HG03108 (cell line): ENCODE results near the gene OLA1.
"Not testable (repeated sequence)": the region's sequence is repeated elsewhere in the genome, so short reads cannot be mapped to it uniquely, and the experiment has no call there.

Experiments
- ATAC-seq: cut with Tn5 transposase; IDR thresholded peaks from one replicate; pipeline ENCODE4 v1.9.1; 2021; ENCODE audit warnings: moderate library complexity; ENCODE audit not compliant: unreplicated experiment

OLA1 gene

DNA sequence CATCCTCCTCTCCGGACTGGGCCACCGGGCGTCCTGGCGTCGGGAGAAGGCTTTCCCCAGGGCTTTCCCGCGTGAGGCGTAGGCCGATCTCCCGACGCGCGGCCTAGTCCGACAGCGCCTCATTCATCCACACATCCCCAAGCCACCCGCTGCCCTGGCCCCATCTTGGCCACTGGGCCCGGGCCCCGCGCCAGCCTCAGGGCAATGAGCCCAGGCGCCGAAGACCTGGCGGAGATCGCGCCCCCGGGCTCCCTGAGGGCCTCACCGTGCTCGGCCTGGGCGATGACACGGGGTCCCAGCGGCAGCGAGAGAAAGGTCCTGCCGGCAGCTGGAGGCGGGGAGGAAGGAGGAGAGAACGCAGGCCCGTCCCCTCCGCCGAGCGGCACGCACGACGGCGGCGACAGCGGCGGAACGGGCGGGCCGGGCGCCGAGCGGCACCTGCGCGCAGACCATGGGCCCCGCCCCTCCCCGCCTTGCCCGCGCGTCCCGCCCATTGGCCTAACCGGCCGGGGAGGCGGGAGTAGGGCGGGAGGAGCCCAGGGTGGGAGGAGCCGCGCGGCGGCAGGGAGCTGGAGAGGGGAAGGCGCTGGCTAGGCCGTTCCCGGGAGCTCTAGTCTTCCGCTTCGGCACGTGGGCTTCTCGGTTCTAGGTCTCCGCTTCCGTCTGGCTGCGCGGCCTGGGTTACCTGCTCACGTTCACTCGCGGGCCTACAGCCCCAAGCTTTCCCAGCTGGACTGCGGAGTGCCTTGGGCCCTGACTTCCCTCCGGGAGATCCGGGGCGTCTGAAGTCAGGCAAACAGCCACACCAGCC is at the start of gene OLA1:
TSS of gene OLA1 (minus strand) at position 346 of the 811 bp plus-strand sequence. CDS start 1,717 bp downstream, outside the sequence.
- peak; percentile 95 for ATAC-seq

DNA sequence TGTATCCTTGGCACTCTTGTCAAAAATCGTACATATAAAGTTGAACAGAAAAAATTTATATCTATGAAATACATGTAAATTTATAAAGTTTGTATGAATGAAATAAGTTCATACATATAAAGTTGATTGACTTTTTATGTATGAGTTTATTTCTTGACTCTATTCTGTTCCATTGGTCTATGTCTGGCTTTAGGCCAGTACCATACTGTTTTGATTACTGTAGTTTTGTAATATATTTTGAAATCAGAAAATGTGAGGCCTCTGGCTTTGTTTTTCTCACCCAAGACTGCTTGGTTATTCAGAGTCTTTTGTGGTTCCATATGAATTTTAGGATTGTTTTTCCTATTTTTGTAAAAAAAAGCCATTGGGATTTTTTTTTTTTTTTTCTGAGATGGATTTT is 44.6 kb upstream of the OLA1 start:
- no peak for ATAC-seq

DNA sequence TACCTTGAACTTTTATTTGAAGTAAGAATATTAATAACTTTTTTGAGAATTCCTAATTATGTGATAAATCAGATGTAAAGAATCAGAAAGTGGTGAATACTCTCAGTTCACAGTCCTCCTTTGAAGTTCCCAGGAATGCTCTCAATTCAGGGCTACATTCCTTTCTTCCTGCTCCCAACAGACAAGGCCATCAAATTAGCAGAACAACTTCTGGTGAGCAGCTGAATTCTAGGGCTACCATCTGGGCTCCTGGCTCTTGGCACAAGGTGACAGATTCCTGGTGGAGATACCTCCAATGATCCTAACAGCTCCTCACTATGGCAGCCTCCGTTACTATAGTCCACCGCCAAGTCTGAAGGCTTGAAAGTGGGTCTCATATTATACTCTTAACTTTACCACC is 37.8 kb upstream of the OLA1 start:
- ATAC-seq, result no peak

DNA sequence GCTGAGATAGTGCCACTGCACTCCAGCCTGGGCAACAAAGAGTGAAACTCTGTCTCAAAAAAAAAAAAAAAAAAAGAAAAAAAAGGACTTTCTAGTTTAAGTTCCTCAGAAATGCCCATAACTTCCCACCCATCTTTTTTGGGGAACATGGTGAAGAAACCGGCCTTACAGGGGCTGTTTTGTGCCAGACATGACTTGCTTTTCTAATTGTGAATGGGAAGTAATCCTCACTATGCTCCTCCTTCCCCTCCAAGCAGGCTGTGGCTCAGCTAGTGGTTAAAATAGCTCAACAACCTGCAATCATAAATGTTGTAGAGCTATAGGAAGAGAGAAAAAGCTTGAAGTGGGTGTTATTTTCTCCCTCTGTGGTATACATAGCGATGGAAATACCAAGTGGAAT is 34.1 kb upstream of the OLA1 start:
- ATAC-seq, result no peak

DNA sequence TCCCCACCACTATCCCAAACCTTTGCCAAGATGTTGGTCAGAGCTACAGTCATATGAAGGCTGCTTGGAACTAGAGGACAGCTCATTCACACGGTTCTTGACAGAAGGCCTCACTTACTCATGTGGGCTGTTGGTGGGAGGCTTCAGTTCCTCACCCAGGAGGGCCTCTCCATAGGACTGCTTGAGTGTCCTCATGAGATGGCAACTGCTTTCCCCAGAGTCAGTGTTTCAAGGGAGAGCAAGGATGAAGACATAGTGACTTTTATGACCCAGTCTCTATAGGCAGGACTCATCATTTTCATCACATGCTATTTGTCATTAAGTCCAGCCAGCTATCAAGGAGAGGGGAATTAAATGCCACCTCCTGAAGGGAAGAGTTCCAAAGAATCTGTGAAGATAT is 33.4 kb upstream of the OLA1 start:
- no peak for ATAC-seq

DNA sequence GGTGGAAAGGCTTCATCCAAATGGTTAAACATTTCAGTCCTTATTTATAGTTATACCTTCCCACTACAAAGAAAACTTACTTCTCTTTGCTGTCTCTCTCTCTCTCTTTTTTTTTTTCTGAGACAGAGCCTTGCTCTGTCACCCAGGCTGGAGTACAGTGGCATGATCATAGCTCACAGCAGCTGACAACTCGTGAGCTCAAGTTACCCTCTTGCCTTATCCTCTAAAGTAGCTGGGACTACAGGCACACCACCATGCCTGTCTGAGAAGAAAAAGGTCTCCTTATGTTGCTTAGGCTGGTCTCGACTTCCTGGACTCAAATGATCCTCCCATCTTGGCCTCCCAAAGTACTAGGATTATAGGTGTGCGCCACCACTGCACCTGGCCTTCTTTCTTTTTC is 32.3 kb upstream of the OLA1 start:
- ATAC-seq, result no peak

DNA sequence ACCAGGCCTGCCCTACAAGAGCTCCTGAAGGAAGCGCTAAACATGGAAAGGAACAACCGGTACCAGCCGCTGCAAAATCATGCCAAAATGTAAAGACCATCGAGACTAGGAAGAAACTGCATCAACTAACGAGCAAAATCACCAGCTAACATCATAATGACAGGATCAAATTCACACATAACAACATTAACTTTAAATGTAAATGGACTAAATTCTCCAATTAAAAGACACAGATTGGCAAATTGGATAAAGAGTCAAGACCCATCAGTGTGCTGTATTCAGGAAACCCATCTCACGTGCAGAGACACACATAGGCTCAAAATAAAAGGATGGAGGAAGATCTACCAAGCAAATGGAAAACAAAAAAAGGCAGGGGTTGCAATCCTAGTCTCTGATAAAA is 21.9 kb upstream of the OLA1 start:
- ATAC-seq, result not testable (repeated sequence)

DNA sequence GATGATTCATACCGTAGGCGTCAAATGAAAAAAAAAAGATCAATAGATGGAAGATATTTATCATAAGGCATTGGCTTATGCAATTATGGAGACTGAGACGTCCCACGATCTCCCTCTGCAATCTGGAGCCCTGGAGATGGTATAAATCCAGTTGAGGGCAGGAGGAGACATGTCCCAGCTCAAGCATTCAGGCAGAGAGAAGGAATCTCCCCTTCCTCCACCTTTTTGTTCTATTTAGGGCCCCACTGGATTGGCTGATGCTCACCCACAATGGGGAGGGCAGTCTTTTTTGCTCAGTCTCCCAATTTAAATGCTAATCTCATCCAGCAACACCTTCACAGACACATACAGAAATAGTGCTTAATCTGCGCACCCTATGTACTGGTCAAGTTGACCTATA is 18.0 kb upstream of the OLA1 start:
- ATAC-seq, result no peak

DNA sequence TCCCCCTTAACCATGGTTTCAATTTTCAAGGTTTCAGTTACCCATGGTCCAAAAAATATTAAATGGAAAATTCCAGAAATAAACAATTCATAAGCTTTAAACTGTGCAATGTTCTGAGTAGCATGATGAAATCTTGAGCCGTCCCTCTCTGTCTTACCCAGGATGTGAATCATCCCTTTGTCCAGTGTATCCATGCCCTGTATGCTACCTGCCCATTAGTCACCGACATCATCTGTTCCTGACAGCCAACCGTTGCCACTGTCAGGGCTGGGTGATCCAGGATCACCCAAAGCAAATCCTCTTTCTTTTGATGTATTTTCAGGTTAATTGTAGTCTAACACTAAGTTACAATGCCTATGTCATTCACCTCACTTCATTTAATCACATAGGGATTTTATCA is 15.7 kb upstream of the OLA1 start:
- ATAC-seq, result no peak

DNA sequence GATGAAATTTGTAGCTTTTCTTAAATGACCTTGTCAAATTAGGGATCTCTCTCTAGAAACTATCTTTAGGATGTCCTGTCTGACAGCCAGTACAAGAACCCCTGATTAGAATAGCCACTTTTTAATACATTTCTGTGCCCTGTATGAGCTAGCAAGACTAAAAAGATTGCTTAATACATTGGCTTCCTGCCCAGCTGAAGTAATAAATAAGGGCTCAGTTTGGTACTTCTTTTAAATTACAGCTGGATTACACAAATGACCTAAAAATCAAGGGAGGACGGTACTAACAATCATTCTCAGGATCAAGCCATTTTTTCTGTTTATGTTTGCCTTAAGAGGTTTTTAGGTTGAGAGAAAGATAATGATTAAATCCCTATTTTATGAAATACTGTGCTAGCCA is 11.6 kb upstream of the OLA1 start:
- no peak for ATAC-seq

DNA sequence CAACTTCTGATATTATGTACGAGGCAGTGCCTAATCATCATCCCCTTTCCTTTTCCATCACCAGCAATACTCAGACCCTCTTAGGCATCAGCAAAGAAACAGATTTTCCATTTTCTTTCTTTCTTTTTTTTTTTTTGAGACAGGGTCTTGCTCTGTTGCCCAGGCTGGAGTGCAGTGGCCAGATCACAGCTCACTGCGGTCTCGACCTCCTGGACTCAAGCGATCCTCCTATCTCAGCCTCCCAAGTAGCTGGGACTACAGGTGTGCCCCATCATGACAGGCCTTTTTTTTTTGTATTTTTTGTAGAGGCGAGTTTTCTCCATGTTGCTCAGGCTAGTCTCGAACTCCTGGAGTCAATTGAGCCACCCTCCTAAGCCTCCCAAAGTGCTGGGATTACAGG is 5.9 kb upstream of the OLA1 start:
- ATAC-seq, result no peak

DNA sequence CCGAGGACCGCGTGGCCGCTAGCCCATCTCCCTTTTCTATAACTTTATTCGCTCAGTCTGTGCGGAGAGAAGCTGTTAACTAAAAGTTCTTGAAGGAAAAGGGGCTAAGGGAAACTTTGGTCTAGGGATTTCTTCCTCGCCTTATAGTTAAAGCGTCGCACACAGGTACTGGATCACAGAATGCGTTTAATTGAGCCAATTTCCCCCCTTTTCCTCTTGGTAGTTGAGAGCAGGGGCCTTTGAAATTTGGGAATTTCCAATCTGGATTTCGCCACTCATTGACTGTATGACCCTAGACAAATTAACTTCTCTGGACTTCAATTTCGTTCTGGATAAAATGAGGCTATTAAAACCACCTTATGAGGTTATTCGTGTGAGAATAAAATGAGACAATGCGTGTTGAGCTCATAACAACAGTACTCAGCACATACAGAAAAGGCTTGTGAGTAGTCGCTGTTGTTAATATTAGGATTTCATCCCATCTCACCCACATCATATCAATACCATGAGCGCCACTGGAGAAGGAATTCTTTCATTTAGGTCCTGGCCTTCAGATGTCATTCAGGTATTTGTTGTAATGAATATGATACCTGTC is 763 bp upstream of the OLA1 start:
- ATAC-seq, result no peak

DNA sequence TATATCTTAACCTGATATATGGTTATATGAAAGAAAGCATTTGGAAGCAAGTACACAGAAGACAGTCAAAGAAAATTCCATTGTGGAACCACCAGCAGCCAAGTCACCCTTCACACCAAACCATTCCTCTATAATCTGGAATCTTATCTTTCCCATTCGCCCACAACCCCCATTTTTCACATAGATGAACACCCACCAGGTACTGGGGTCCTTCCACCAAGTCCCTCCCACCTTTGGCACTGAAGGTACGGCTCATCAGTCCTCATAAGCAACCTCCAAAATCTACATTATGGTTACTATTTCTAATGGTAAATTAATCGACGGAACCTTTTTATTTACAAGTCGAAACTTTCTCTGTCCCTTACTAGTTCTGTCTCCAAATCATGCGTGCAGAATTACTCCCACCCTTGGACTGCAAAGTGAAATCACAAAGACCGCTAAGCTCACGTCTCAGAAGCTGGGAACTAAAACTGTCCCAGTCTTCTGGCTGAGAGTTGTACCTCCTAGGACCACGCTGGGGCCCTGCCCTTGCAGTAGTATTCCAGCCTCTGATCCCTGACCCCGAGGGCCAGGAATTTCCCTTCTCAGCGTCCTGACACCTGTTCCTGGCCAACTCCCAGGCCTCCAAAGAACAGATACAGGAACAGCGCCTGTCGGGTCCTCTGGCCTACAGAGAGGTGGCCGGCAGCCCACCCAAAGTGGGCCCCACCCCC is 702 bp downstream of the OLA1 start:
- peak; percentile 5 for ATAC-seq

DNA sequence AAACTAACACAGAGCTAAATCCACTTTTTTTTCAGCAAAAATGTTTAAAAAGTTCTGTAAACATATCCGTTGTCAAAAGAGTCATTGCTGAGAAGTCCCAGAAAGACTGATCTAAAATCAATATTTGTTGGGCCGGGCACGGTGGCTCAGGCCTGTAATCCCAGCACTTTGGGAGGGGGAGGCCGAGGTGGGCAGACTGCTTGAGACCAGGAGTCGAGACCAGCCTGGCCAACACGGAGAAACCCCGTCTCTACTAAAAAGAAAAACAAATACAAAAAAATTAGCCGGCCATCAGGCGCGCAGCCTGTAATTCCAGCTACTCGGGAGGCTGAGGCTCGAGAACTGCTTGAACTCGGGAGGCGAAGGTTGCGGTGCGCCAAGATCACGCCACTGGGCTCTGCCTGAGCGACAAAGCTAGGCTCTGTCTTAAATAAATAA is 1.4 kb downstream of the OLA1 start:
- ATAC-seq, result no peak

DNA sequence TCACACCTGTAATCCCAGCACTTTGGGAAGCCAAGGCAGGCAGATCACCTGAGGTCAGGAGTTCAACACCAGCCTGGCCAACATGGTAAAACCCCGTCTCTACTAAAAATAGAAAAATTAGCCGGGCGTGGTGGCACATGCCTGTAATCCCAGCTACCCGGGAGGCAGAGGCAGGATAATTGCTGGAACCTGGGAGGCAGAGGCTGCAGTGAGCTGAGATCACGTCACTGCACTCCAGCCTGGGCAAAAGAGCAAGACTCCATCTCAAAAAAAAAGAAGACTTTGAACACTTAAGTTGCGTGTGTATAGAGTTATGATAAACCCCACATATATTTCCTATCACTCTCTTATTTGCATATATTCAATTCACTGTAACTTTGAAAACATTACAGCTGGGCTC is 2.7 kb downstream of the OLA1 start:
- ATAC-seq, result not testable (repeated sequence)

DNA sequence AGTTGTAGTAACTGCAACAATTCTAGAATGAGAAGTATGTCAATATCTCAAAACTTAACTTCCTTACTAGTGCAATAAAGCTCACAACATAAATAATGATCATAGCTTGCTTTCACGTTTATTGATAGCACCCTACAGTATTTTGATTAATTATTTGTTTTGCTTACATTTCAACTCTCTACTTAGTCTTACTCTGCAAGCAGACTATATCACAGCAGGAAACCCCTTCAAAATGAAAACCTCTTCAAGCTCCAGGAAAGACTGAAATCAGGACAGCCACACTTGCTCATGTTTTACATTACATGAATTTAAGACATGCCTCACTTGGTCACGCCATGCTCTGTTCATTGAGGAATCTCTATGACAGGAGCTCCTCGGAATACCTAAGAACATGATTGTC is 3.3 kb downstream of the OLA1 start:
- no peak for ATAC-seq

DNA sequence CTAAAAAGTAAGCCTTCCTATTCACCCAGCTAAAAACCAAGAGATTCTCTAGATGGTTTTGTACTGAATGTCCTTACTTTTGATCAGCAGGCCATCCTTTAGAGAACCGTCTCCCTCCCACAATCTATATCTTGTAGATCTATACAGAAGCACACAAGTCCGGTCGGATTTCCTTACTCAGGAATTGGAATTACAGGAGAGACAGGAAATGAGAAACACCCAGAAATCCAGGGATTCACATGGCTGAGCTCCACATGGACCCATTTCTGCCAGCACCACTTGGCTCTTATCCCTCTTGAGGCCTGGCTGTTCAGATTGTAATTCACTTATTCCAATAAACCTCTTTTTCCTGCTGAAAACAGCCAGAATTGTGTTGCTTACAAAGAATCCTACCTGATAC is 4.5 kb downstream of the OLA1 start:
- ATAC-seq, result no peak

DNA sequence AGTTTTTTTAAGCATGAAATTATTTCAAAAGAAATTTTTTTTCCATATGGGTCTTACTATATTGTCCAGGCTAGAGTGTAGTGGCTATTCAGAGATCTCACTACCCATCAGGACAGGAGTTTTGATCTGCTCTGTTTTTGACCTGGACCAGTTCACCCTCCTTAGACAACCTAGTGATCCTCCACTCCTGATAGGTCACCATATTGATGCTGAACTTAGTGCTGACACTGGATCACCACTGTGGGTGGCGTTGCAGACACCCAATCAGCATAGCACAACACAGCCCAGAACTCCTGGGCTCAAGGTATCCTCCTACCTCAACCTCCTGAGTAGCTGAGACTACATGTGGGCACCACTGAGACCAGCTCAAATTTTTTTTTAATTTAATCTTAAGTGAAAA is 8.2 kb downstream of the OLA1 start:
- ATAC-seq, result no peak

DNA sequence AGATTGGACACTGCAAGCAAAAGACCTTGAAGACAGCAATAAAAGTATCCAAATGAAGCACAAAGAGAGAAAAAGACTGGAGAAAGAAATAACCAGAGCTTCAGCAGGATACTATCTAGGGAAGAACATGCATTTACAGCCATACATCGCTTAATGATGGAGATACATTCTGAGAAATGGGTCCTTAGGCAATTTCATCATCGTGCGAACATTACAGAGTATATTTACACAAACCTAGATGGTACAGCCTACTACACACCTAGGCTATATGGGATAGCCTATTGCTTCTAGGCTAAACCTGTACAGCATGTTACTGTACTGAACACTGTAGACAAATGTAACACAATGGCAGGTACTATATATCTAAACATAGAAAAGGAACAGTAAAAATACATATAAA is 11.9 kb downstream of the OLA1 start:
- ATAC-seq, result no peak

DNA sequence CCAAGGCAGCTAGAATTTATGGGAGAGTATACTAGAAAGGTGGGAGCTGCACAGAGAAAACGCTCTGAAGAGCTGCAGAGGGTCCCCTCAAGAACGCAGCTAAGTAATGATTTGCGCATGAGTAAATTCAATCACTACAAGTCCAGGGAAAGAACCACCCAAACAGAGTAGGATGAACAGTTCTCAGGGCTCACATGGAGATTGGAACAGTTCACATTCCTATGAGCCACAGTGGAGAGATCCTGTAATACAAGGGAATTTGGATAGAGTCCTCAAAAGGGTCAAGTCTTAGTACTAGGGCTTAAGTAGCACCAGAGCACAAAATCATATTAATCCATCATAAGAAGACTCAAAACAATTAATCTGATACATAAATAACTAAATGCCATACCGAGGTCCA is 12.7 kb downstream of the OLA1 start:
- ATAC-seq, result no peak

DNA sequence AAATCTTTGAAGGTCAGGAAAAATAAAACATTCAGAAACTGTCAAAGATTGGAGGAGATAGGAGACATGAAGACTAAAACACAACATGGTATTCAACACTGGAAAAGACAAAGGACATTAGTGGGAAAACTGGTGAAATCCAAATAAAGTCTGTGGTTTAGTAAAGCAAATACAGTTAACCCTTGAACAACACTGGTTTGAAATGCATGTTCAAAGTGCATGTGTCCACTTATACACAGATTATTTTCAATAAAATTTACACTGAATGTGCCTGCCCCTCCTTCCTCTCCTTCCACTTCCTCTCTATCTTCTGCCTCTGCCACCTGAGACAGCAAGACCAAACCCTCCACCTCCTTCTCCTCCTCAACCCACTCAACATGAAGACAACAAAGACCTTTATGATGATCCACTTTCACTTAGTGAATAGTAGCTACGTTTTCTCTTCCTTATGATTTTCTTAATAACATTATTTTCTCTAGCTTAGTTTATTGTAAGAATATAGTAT is 14.5 kb downstream of the OLA1 start:
- ATAC-seq, result no peak

DNA sequence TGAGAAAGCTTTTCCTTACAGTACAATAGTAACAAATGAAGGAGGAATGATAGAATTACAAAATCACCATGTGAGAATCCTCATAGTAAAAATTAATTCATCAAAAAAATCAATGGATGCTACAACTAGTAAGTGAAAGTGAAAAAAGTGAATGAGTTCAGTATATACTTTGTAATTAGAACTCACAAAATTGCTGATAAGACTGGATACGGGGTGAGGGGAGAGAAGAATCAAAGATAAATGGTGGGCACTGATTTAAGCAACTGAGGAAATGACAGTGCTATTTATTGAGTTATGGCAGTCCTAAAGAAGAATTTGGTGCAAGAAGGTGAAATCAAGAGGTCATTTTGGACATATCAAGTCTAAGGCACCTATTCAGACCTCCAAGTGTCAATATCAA is 20.6 kb downstream of the OLA1 start:
- ATAC-seq, result no peak
